HepG2 (cell line): ENCODE measurements around the gene PTTG1IP2.

ENCODE experiments used
- BCL3 ChIP-seq: sonication (generic); formaldehyde crosslinking; IDR thresholded peaks from 2 replicates; pipeline ENCODE4 v1.5.1; 2020; ENCODE audit warnings: mild to moderate bottlenecking, missing genetic modification reagents, moderate library complexity
- DR1 ChIP-seq: sonication (generic); formaldehyde crosslinking; IDR thresholded peaks from 2 replicates; pipeline ENCODE4 v1.8.0; 2021; ENCODE audit warnings: mild to moderate bottlenecking, missing genetic modification reagents, inconsistent platforms
- FOXP1 ChIP-seq, 2 experiments: fragments of 450-650 bp in 1 of 2; IDR thresholded peaks; 2 replicates each; pipeline ENCODE4 v1.6.1; 2017 to 2018; ENCODE audit warnings: antibody characterized with exemption in 1 of 2
- HMGA1 ChIP-seq: sonication (generic); formaldehyde crosslinking; conservative IDR thresholded peaks from 2 replicates; pipeline ENCODE4 v1.4.0; 2020; ENCODE audit warnings: missing genetic modification reagents
- IKZF4 ChIP-seq: sonication (generic); formaldehyde crosslinking; IDR thresholded peaks from 2 replicates; pipeline ENCODE4 v1.5.1; 2020; ENCODE audit warnings: borderline replicate concordance, mild to moderate bottlenecking, low read depth, missing genetic modification reagents; ENCODE audit errors: not compliant biosample characterization
- IRF2 ChIP-seq: IDR thresholded peaks from 2 replicates; pipeline ENCODE4 v1.6.1; 2018; ENCODE audit warnings: missing genetic modification reagents, missing compliant biosample characterization
- POLR2AphosphoS2 ChIP-seq: IDR thresholded peaks from 2 replicates; pipeline ENCODE4 v1.6.1; 2011; ENCODE audit warnings: low read depth, low read length, improper control_type of control experiment
- THAP9 ChIP-seq: sonication (generic); formaldehyde crosslinking; IDR thresholded peaks from 2 replicates; pipeline ENCODE4; 2020; ENCODE audit warnings: missing genetic modification reagents, mild to moderate bottlenecking, borderline replicate concordance
- ZBTB2 ChIP-seq: sonication (generic); formaldehyde crosslinking; IDR thresholded peaks from 2 replicates; pipeline ENCODE4 v1.8.0; 2022; ENCODE audit warnings: low read depth, missing genetic modification reagents
- ZFP37 ChIP-seq: sonication (generic); formaldehyde crosslinking; IDR thresholded peaks from 2 replicates; pipeline ENCODE4 v1.4.0; 2020; ENCODE audit warnings: missing genetic modification reagents, borderline replicate concordance

- no peak for TF ChIP-seq DR1 (CRISPR knock-in tag)
- no peak for TF ChIP-seq ZBTB2 (CRISPR knock-in tag)
- TF ChIP-seq HMGA1 (CRISPR knock-in tag): no peak
- TF ChIP-seq IRF2 (CRISPR knock-in tag): no peak
- no peak for TF ChIP-seq THAP9
- TF ChIP-seq IKZF4: no peak
- no peak for TF ChIP-seq POLR2AphosphoS2
- TF ChIP-seq ZFP37 (CRISPR knock-in tag): no peak
- TF ChIP-seq BCL3 (CRISPR knock-in tag): no peak
- TF ChIP-seq FOXP1 (IDR thresholded peaks at IDR 0.05): no peak
- no peak for TF ChIP-seq FOXP1 (CRISPR knock-in tag; IDR thresholded peaks at IDR 0.05)
Measured at GRCh38 chr7:90473814-90474213, 4.4 kb downstream of the PTTG1IP2 start.
